ENCODE data around the gene KRTAP5-5.
"Not testable (repeated sequence)": the region's sequence is repeated elsewhere in the genome, so short reads cannot be mapped to it uniquely, and the experiment has no call there.

- not testable (repeated sequence) for TF ChIP-seq ZNF274 (IDR thresholded peaks at IDR 0.05; ENCODE audit: low read depth, low read length); SUZ12 (IDR thresholded peaks at IDR 0.05; ENCODE audit: extremely low read depth, insufficient read depth, insufficient read length)
Observed at GRCh38 chr11:1607901-1608300, 21.7 kb upstream of the KRTAP5-5 start.

Measured in NT2/D1 (cell line).